22Rv1 (cell line): Measurements from ENCODE around the gene FLII.

ENCODE experiments used
- H3K27ac ChIP-seq: fragments of 450-650 bp; 2 replicates; pipeline ENCODE4 v1.5.1; 2017
- CTCF ChIP-seq: fragments of 450-650 bp; IDR thresholded peaks from 2 replicates; pipeline ENCODE4 v1.5.1; 2017; ENCODE audit warnings: mild to moderate bottlenecking
- ZFX ChIP-seq: fragments of 450-650 bp; IDR thresholded peaks from 2 replicates; pipeline ENCODE4 v1.6.1; 2017; ENCODE audit warnings: antibody characterized with exemption, borderline replicate concordance

The FLII gene

GRCh38 chr17:18253187-18253884, 5.2 kb downstream of the FLII start:
- TF ChIP-seq ZFX, result no peak
- TF ChIP-seq CTCF, result no peak
- H3K27ac ChIP-seq, result peak overlapping the region; percentile 27; the same call in 1 of the 2 replicates

- TF ChIP-seq CTCF, result no peak
- H3K27ac ChIP-seq, result no peak overlapping the region
These were observed 6.4 kb downstream of the FLII start for GRCh38 chr17:18252160-18252559.

- TF ChIP-seq ZFX (no peak), CTCF (no peak)
- H3K27ac ChIP-seq, result peak overlapping the region; percentile 29; the same call in 1 of the 2 replicates
These were observed 7.3 kb downstream of the FLII start for GRCh38 chr17:18251204-18251603.

GRCh38 chr17:18250708-18251107, 7.8 kb downstream of the FLII start:
- H3K27ac ChIP-seq, result peak overlapping the region; percentile 29; the same call in 1 of the 2 replicates
- no peak for TF ChIP-seq CTCF

GRCh38 chr17:18250259-18250658, 8.3 kb downstream of the FLII start:
- no peak for TF ChIP-seq ZFX
- no peak for TF ChIP-seq CTCF

GRCh38 chr17:18248811-18249210, 9.7 kb downstream of the FLII start:
- peak overlapping the region; percentile 85; the same call in 1 of the 2 replicates for H3K27ac ChIP-seq
- TF ChIP-seq ZFX, result no peak
- no peak for TF ChIP-seq CTCF

More at GRCh38 chr17:18250259-18250658, 8.3 kb downstream of the FLII start:
- peak overlapping the region; percentile 29; the same call in 1 of the 2 replicates for H3K27ac ChIP-seq

- TF ChIP-seq CTCF (peak; percentile 81), ZFX (no peak)
- peak overlapping the region; percentile 85 for H3K27ac ChIP-seq
These were observed 10.2 kb downstream of the FLII start for GRCh38 chr17:18248300-18248731.
